PC-3 (cell line): ENCODE data around the gene TBC1D12.

ENCODE experiments used
- EZH2 ChIP-seq: fragments of 300-600 bp; sonication (generic); IDR thresholded peaks from one replicate; pipeline ENCODE4 v1.6.1; 2017; ENCODE audit warnings: antibody characterized with exemption, mild to moderate bottlenecking, low read length; ENCODE audit not compliant: unreplicated experiment
- TF ChIP-seq, protein P1 (sequence below): fragments of 300-600 bp; sonication (generic); conservative IDR thresholded peaks from 2 replicates; pipeline ENCODE4 v1.5.1; 2017; ENCODE audit warnings: antibody characterized with exemption, low read depth, mild to moderate bottlenecking, low read length

DNA sequence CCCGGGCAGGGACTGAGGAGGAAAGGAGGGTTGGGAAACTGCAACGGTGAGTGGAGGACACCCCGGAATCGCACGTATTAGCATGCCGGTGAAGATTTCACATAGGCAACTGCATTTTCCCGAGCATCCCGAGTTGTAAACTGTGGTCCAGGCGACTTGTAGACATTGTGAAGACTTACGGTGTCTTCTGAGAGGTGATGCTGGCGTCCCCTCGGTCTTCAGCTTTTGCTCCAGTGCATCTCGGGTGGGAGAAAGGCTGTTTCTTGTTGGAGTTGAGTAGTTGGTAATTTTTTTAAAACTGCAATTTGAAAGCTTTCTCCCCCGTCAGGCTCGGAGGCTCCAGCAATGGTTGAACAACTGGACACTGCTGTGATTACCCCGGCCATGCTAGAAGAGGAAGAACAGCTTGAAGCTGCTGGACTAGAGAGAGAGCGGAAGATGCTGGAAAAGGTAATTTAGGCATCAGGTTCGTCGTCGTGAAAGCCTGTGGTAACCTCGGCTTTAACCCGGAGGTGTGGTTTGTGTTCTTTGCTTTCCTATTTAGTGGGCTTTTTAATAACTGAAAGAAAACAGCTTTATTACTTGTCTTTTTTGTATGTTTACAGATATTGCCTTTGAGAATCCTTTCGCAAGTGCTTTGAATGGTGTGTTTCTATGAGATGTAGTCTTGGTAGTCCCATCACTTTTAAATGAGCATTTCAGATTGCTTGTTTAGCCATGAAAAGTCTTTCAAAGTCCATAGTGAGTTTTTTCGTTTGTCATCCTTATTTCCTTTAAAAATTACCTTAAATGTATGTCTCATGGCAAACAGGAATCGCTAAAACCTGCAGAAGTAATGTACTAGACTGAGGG, 143.9 kb downstream of the TBC1D12 start:
- TF ChIP-seq, protein P1, sequence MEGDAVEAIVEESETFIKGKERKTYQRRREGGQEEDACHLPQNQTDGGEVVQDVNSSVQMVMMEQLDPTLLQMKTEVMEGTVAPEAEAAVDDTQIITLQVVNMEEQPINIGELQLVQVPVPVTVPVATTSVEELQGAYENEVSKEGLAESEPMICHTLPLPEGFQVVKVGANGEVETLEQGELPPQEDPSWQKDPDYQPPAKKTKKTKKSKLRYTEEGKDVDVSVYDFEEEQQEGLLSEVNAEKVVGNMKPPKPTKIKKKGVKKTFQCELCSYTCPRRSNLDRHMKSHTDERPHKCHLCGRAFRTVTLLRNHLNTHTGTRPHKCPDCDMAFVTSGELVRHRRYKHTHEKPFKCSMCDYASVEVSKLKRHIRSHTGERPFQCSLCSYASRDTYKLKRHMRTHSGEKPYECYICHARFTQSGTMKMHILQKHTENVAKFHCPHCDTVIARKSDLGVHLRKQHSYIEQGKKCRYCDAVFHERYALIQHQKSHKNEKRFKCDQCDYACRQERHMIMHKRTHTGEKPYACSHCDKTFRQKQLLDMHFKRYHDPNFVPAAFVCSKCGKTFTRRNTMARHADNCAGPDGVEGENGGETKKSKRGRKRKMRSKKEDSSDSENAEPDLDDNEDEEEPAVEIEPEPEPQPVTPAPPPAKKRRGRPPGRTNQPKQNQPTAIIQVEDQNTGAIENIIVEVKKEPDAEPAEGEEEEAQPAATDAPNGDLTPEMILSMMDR = no peak
- no peak for TF ChIP-seq EZH2
